ENCODE results near the gene TTYH3. TPM values are rescaled to one million over a fixed set of nuclear protein-coding genes. Genes with fewer than 3 reads are reported as not detected.
A peak's percentile ranks its signal among the peaks of the same experiment; 100 is the strongest.

Gene TTYH3
- total RNA-seq, 4 donors from 2014 or later: 14.0 to 26.3 (median 19.5) TPM

- 75% methylated on average over 9 of the region's 11 CpGs for WGBS
- Histone ChIP-seq H3K4me3 (no peak overlapping the region), H3K4me1 (peaks cover 42% of the 10 kb centered on the region), H3K27ac (no peak overlapping the region), H3K36me3 (no peaks in the 10 kb centered on the region), H3K27me3 (no peaks in the 10 kb centered on the region), H3K9me3 (no peaks in the 10 kb centered on the region)
- no peak for TF ChIP-seq CTCF (IDR thresholded peaks at IDR 0.05)
- no peak for TF ChIP-seq EP300 (IDR thresholded peaks at IDR 0.05)
- TF ChIP-seq POLR2A (IDR thresholded peaks at IDR 0.05): no peak
- TF ChIP-seq POLR2AphosphoS5 (IDR thresholded peaks at IDR 0.05): no peak
- no peak for DNase-seq (ENCODE audit: low spot score in 2 of 2)
Measured at GRCh38 chr7:2611401-2611800, 20.4 kb upstream of the TTYH3 start.

GRCh38 chr7:2611922-2612321, 19.9 kb upstream of the TTYH3 start:
- no peak overlapping the region for H3K4me3 ChIP-seq
- H3K27ac ChIP-seq: no peak overlapping the region
- peaks cover 42% of the 10 kb centered on the region for H3K4me1 ChIP-seq
- WGBS: 96% methylated on average over 10 of the region's 10 CpGs
- no peak for TF ChIP-seq CTCF (IDR thresholded peaks at IDR 0.05)
- TF ChIP-seq EP300 (IDR thresholded peaks at IDR 0.05): no peak
- no peak for TF ChIP-seq POLR2AphosphoS5 (IDR thresholded peaks at IDR 0.05)
- no peak for TF ChIP-seq POLR2A (IDR thresholded peaks at IDR 0.05)
- no peaks in the 10 kb centered on the region for H3K36me3 ChIP-seq
- H3K9me3 ChIP-seq: no peaks in the 10 kb centered on the region
- H3K27me3 ChIP-seq: no peaks in the 10 kb centered on the region
- no peak for DNase-seq (ENCODE audit: low spot score in 2 of 2)

- Histone ChIP-seq H3K4me1 (peaks cover 43% of the 10 kb centered on the region), H3K36me3 (no peaks in the 10 kb centered on the region), H3K9me3 (no peaks in the 10 kb centered on the region), H3K27ac (no peak overlapping the region), H3K4me3 (no peak overlapping the region), H3K27me3 (no peaks in the 10 kb centered on the region)
- TF ChIP-seq CTCF (IDR thresholded peaks at IDR 0.05) (no peak), EP300 (IDR thresholded peaks at IDR 0.05) (no peak), POLR2AphosphoS5 (IDR thresholded peaks at IDR 0.05) (no peak), POLR2A (IDR thresholded peaks at IDR 0.05) (no peak)
- DNase-seq (ENCODE audit: low spot score in 2 of 2): no peak
- WGBS: 77% methylated on average over 15 of the region's 15 CpGs
Measured at GRCh38 chr7:2612445-2613097, 19.2 kb upstream of the TTYH3 start.

GRCh38 chr7:2613098-2613930, 18.5 kb upstream of the TTYH3 start:
- H3K4me3 ChIP-seq: no peak overlapping the region
- no peak for DNase-seq (ENCODE audit: low spot score in 2 of 2)
- WGBS: 76% methylated on average over 17 of the region's 19 CpGs
- H3K36me3 ChIP-seq: no peaks in the 10 kb centered on the region
- no peaks in the 10 kb centered on the region for H3K27me3 ChIP-seq
- H3K9me3 ChIP-seq: no peaks in the 10 kb centered on the region
- peaks cover 43% of the 10 kb centered on the region for H3K4me1 ChIP-seq
- no peak for TF ChIP-seq CTCF (IDR thresholded peaks at IDR 0.05)
- no peak for TF ChIP-seq POLR2AphosphoS5 (IDR thresholded peaks at IDR 0.05)
- TF ChIP-seq EP300 (IDR thresholded peaks at IDR 0.05): no peak
- no peak for TF ChIP-seq POLR2A (IDR thresholded peaks at IDR 0.05)
- peak overlapping the region; percentile 71 for H3K27ac ChIP-seq

- no peak for DNase-seq (ENCODE audit: low spot score in 2 of 2)
- H3K4me3 ChIP-seq: peak overlapping the region; percentile 20
Measured at GRCh38 chr7:2613931-2614600, 17.7 kb upstream of the TTYH3 start.

More at GRCh38 chr7:2613931-2614600, 17.7 kb upstream of the TTYH3 start:
- Histone ChIP-seq H3K27me3 (no peaks in the 10 kb centered on the region), H3K9me3 (no peaks in the 10 kb centered on the region), H3K27ac (peak overlapping the region; percentile 71), H3K4me1 (peaks cover 43% of the 10 kb centered on the region), H3K36me3 (no peaks in the 10 kb centered on the region)
- 47% methylated on average over 22 of the region's 22 CpGs for WGBS
- TF ChIP-seq POLR2AphosphoS5 (IDR thresholded peaks at IDR 0.05): no peak
- TF ChIP-seq POLR2A (IDR thresholded peaks at IDR 0.05): no peak
- TF ChIP-seq CTCF (IDR thresholded peaks at IDR 0.05): no peak
- TF ChIP-seq EP300 (IDR thresholded peaks at IDR 0.05): no peak

Measured in suprapubic skin (tissue), 4 donors.